GM10847 (cell line): ENCODE measurements around the gene TSPAN12.

ENCODE experiments used
- POLR2A ChIP-seq: IDR thresholded peaks from 2 replicates; pipeline ENCODE4 v1.6.1; 2011; ENCODE audit not compliant: insufficient read length; ENCODE audit errors: extremely low read depth

Gene TSPAN12

DNA sequence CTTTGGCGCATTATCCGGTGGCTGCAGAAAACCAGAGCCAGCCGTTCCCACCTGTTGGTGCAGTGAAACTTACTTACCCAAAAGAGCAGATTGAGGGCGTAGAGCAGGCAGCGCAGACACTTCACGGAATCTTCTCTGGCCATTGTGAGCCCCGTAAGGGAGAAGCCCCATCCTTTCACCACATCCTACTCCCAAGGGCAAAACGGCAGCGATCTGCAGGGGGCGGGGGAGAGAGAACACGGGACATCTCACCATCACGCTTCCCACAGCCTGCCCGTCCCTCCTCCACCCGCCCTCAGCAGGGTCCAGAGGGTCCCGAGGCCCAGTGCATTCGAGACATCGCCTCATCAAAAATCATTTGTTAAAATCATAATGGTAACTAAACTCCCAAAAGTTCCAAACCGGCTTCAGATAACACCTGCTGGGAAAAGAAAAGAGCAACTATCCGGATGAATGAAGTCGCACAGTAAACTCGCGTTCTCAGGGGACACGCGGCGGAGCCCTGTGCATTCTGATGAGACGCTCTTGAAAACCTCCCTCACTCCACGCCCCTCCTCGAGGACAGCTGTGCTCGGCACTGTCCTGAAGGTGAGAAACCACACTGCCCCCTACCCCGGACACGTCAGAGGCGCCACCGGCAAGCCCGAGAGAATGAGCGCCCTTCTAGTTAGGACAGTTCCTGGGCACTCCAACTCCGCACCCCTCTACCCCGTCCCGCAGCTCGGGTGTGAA, 1.2 kb downstream of the TSPAN12 start:
- TF ChIP-seq POLR2A, result no peak

GRCh38 chr7:120856198-120856597, 1.7 kb downstream of the TSPAN12 start:
- no peak for TF ChIP-seq POLR2A

DNA sequence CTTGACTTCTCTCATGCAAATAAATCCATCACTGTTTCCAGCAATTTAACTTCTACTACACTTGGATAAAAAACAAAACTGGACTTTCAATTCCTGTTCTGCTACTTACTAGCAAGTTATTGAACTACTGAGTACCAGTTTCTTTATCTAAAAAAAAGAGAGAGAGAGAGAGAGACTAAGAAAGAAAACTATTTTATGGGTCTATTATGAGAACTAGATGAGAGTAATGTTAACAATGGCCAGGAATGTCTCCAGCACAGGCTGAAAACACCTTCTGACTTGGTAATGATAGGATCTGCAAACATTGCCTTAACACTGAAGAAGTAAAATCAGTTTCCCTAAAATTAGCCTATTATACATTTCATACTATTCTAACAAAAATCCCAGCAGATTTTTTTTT, 5.2 kb downstream of the TSPAN12 start:
- no peak for TF ChIP-seq POLR2A

- no peak for TF ChIP-seq POLR2A
These were observed 14.8 kb downstream of the TSPAN12 start for GRCh38 chr7:120843109-120843508.

DNA sequence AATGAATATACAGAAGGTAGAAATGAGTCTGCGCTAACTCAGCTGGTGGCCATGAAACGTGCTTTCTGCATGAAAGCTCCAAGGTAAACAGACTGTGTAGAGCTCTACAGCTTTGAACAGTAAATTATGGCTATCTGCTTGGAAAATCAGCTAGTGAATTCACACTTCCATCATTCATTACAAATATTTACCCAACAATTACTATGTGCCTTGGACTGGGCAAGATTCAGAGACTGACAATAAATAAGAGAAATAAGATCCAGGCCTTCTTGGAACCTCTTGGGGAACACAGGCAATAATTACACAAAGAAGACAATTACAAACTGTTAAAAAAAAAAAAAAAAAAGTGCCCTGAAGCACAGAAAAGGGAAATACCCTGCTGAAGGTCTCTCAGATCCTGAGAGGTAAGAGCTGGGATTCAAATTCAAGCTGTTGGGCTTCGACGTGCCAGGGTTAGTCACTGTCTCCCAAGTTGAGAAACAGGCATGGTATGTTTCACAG, 15.8 kb downstream of the TSPAN12 start:
- TF ChIP-seq POLR2A, result no peak

DNA sequence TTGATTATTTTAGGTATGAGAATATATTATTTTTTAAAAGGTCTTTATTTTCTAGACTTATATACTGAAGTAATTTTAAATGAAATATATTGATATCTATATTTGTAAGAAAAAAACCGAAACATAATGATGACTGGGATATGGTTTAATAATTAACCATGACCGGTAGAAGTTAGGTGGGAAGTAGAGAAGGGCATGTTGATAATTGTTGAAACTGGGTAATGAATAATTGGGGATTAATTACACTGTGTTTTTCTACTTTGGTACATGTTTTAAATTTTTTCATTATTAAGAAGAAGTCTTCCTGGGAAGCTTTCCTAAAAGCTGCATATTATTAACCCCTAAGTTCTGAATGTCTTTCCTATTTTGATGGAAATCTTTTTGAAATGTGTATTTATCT, 16.3 kb downstream of the TSPAN12 start:
- TF ChIP-seq POLR2A, result no peak

DNA sequence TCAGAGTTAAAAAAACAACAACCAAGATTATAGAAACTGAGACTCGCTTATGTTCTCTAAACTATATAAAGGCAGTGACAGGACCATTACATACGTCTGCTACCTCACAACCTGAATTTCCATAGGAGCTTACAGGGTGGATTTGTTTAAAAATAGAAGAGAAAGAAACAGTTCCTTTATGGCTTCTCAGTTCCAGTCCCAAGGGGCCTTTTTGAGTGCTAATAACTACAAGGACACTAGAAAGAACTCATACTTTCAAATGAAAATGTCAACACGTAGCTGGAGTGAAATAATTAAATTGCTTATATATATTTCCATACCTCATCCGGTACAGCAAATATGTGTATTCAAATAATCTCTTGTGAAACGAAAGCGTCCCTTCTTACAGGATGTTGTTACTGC, 19.7 kb downstream of the TSPAN12 start:
- TF ChIP-seq POLR2A, result no peak

DNA sequence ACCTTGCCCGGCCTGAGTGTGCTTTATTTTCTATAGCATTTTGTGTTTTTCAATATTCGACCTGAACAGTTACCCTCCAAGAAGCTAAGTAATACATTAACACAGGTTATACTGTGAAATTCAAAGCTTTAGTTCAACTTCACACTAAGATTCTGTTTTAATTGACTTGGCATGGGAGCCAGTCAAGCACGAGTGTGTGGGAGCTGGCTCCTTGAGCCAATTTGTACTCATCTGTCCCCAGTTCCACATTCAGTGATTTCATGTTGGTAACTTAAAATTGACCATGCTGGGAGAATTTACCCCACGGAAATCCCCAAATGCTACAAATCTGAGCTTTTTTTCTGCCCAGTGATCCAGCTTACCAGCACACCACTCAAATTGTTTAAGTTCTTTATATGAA, 20.3 kb downstream of the TSPAN12 start:
- no peak for TF ChIP-seq POLR2A

GRCh38 chr7:120836556-120837115, 21.3 kb downstream of the TSPAN12 start:
- TF ChIP-seq POLR2A, result no peak

DNA sequence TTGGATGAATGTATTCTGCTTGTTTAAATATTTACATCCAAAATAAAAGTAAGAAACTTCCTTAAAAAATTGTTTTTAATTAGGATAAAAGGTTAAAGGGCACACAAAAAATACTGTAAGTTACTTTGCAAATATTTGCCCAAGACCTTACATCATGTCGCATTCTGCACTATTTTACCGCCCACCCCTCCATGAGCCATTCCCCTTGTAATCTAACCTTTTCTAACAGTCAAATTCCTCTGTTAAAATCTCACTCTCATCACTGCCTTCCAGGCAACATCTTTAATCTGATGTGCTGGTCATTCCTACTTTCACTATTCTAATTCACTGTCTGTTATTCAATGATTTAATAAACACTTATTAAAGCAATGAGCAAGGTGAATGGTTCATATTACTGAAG, 23.2 kb downstream of the TSPAN12 start:
- no peak for TF ChIP-seq POLR2A

GRCh38 chr7:120833546-120833945, 24.4 kb downstream of the TSPAN12 start:
- TF ChIP-seq POLR2A, result no peak

DNA sequence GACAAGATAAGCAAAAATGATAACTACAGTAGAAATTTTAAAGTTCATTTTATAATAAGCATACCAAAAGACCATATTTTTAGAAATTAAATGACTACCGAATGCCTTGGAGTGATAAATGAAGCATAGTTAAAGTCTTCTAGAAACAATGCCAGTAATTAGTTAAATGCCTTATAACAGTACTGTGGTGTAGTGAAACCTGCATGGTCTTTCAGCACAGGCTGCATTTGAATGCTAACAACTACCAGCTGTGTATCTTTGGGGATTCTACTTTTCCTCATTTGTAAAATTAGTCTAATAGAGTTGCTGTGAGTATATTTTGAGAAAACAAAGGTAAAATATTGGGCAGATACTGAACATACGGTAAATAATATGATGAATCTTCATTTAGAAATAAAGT, 25.1 kb downstream of the TSPAN12 start:
- TF ChIP-seq POLR2A, result no peak

- no peak for TF ChIP-seq POLR2A
These were observed 26.7 kb downstream of the TSPAN12 start for GRCh38 chr7:120831260-120831659.

- TF ChIP-seq POLR2A, result no peak
These were observed 28.5 kb downstream of the TSPAN12 start for GRCh38 chr7:120829487-120829886.

DNA sequence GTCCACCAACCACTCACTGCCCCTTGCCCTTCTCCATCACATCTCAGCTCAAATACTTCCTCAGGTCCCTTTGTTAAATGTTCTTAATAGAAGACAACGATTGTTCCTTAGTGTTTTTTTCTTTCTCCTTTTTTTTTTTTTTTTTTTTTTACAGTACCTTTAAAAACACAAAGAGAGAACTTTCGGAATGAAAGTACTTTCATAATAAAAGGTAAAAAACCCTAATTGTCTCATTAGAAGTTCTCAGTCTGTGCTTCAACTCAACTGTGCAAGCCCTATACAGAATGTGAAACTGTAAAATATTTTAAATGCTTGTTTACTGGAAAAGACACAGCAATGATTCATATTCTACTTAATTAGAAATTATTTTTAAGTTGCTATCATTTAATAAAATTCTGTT, 29.4 kb downstream of the TSPAN12 start:
- no peak for TF ChIP-seq POLR2A

DNA sequence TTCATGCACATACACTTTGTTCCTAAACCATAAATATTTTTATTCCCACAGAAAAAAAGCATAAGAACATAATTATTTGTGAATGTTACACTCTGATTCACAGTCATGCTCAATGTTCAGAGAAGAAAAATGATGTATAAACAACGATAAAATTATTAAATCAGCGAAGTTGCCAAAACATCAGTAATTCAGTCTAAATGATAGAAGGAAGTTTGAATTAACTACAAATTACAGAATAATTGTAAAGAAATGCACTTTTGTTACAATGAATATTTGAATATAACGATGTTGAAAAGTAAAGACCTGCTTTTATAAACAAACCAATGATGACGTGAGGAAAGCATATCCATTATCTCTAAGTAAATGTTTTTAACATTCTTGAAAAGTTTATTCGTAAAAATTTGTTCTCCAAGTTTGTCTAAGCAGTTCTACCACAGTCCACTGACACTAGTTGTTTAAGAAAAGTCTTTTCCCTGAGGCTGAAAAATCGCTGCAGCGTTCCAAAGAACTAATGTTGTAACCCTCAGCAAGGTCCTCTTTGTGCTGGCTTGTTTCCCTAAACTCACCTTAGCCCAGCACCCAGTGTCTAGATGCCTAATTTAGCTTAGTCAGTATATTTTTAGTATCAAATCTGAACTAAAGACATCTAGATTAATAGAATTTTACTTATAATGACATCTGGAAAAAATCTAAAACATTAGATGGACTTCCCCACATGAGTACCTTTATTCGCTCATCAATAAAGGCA, 30.4 kb downstream of the TSPAN12 start:
- TF ChIP-seq POLR2A, result no peak
